OCI-LY1 (cell line): ENCODE measurements around the gene TOM1.

Source experiments
- H2AFZ ChIP-seq: fragments of 200-600 bp; sonication (generic), shearing (Covaris generic); 2 replicates; pipeline ENCODE4 v1.6.0; 2014; ENCODE audit warnings: antibody characterized with exemption, mild to moderate bottlenecking, low read length
- H3F3A ChIP-seq: fragments of 200-600 bp; sonication (generic), shearing (Covaris generic); 2 replicates; pipeline ENCODE4 v1.6.0; 2014; ENCODE audit warnings: mild to moderate bottlenecking, antibody characterized with exemption, low read length, moderate library complexity; ENCODE audit not compliant: insufficient read depth
- H3K27ac ChIP-seq: fragments of 200-600 bp; sonication (generic); 2 replicates; pipeline ENCODE4 v1.5.1; 2014; ENCODE audit warnings: low read length, mixed run types, mild to moderate bottlenecking, low read depth; ENCODE audit not compliant: poor library complexity, severe bottlenecking
- H3K27me3 ChIP-seq: fragments of 200-600 bp; sonication (generic); 2 replicates; pipeline ENCODE4 v1.6.0; 2014; ENCODE audit warnings: antibody characterized with exemption, mild to moderate bottlenecking, low read length, moderate library complexity; ENCODE audit not compliant: insufficient read depth
- H3K36me3 ChIP-seq: fragments of 200-600 bp; sonication (generic); 2 replicates; pipeline ENCODE4 v1.6.1; 2014; ENCODE audit warnings: mild to moderate bottlenecking, antibody characterized with exemption, low read length, moderate library complexity, mixed read lengths; ENCODE audit not compliant: insufficient read depth
- H3K4me1 ChIP-seq: fragments of 200-600 bp; sonication (generic); 2 replicates; pipeline ENCODE4 v1.5.1; 2014; ENCODE audit warnings: mild to moderate bottlenecking, low read length, moderate library complexity; ENCODE audit not compliant: insufficient read depth, severe bottlenecking
- H3K4me2 ChIP-seq: fragments of 200-600 bp; sonication (generic), shearing (Covaris generic); 2 replicates; pipeline ENCODE4 v1.6.1; 2014; ENCODE audit warnings: low read length
- H3K4me3 ChIP-seq: fragments of 200-600 bp; sonication (generic); 2 replicates; pipeline ENCODE4 v1.5.1; 2014; ENCODE audit warnings: low read length, low read depth, mild to moderate bottlenecking, mixed read lengths; ENCODE audit not compliant: poor library complexity, severe bottlenecking
- H3K79me2 ChIP-seq: fragments of 200-600 bp; shearing (Covaris generic); 2 replicates; pipeline ENCODE4 v1.6.1; 2016; ENCODE audit warnings: mixed run types, low read length, mixed read lengths; ENCODE audit not compliant: insufficient read depth
- H3K9ac ChIP-seq: fragments of 200-600 bp; sonication (generic), shearing (Covaris generic); 2 replicates; pipeline ENCODE4 v1.6.1; 2014; ENCODE audit warnings: mild to moderate bottlenecking, low read length, mixed read lengths
- H3K9me2 ChIP-seq: fragments of 200-600 bp; sonication (generic), shearing (Covaris generic); 2 replicates; pipeline ENCODE4 v1.6.1; 2014; ENCODE audit warnings: low read depth, mild to moderate bottlenecking, low read length, mixed read lengths
- H3K9me3 ChIP-seq: fragments of 200-600 bp; shearing (Covaris generic); 2 replicates; pipeline ENCODE4 v1.6.1; 2014; ENCODE audit warnings: low read length, mixed read lengths
- H4K20me1 ChIP-seq: fragments of 200-600 bp; sonication (generic), shearing (Covaris generic); 2 replicates; pipeline ENCODE4 v1.6.0; 2016; ENCODE audit warnings: mild to moderate bottlenecking, low read length; ENCODE audit not compliant: insufficient read depth
- EZH2 ChIP-seq: fragments of 200-600 bp; sonication (generic), shearing (Covaris generic); IDR thresholded peaks from 2 replicates; pipeline ENCODE4 v1.8.0; 2017; ENCODE audit warnings: borderline replicate concordance, mixed run types, mild to moderate bottlenecking, antibody characterized with exemption, low read length, moderate library complexity, mixed read lengths
- TF ChIP-seq, protein P1 (sequence below): fragments of 200-600 bp; sonication (generic), shearing (Covaris generic); IDR thresholded peaks from 2 replicates; pipeline ENCODE4 v1.5.1; 2017; ENCODE audit warnings: mild to moderate bottlenecking, antibody characterized with exemption, low read length, moderate library complexity, mixed read lengths

TOM1 gene

DNA sequence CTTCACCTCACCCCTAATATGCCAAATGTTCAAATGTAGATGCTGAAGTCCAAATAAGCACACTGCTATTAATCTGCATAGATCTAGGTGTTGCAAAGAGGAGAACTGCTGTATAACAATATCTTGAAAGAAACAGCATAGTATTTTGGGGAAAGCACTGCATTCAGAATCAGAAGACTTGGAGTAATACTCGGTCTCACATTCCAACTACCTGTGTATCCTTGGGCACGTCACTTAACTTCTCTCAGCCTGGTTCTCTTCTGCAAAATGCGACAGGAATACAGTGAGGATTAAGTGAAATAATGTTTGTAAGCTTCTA is 42.7 kb upstream of the TOM1 start:
- peak overlapping the region; percentile 99 for H3K4me2 ChIP-seq
- peak overlapping the region; percentile 73 for H2AFZ ChIP-seq
- H3K27me3 ChIP-seq, result no peaks in the 10 kb centered on the region
- H3K27ac ChIP-seq, result peak overlapping the region; percentile 17
- H3K9me2 ChIP-seq, result no peaks in the 10 kb centered on the region
- no peaks in the 10 kb centered on the region for H3F3A ChIP-seq
- no peaks in the 10 kb centered on the region for H3K9me3 ChIP-seq
- H3K4me3 ChIP-seq, result peak overlapping the region; percentile 95
- peak overlapping the region; percentile 99 for H3K9ac ChIP-seq
- H3K79me2 ChIP-seq, result peaks cover 30% of the 10 kb centered on the region
- H3K4me1 ChIP-seq, result peaks cover 25% of the 10 kb centered on the region
- H4K20me1 ChIP-seq, result no peaks in the 10 kb centered on the region
- TF ChIP-seq EZH2, result no peak
- TF ChIP-seq, protein P1, sequence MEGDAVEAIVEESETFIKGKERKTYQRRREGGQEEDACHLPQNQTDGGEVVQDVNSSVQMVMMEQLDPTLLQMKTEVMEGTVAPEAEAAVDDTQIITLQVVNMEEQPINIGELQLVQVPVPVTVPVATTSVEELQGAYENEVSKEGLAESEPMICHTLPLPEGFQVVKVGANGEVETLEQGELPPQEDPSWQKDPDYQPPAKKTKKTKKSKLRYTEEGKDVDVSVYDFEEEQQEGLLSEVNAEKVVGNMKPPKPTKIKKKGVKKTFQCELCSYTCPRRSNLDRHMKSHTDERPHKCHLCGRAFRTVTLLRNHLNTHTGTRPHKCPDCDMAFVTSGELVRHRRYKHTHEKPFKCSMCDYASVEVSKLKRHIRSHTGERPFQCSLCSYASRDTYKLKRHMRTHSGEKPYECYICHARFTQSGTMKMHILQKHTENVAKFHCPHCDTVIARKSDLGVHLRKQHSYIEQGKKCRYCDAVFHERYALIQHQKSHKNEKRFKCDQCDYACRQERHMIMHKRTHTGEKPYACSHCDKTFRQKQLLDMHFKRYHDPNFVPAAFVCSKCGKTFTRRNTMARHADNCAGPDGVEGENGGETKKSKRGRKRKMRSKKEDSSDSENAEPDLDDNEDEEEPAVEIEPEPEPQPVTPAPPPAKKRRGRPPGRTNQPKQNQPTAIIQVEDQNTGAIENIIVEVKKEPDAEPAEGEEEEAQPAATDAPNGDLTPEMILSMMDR, result no peak
- peaks cover 16% of the 10 kb centered on the region; the same call in 1 of the 2 replicates for H3K36me3 ChIP-seq

DNA sequence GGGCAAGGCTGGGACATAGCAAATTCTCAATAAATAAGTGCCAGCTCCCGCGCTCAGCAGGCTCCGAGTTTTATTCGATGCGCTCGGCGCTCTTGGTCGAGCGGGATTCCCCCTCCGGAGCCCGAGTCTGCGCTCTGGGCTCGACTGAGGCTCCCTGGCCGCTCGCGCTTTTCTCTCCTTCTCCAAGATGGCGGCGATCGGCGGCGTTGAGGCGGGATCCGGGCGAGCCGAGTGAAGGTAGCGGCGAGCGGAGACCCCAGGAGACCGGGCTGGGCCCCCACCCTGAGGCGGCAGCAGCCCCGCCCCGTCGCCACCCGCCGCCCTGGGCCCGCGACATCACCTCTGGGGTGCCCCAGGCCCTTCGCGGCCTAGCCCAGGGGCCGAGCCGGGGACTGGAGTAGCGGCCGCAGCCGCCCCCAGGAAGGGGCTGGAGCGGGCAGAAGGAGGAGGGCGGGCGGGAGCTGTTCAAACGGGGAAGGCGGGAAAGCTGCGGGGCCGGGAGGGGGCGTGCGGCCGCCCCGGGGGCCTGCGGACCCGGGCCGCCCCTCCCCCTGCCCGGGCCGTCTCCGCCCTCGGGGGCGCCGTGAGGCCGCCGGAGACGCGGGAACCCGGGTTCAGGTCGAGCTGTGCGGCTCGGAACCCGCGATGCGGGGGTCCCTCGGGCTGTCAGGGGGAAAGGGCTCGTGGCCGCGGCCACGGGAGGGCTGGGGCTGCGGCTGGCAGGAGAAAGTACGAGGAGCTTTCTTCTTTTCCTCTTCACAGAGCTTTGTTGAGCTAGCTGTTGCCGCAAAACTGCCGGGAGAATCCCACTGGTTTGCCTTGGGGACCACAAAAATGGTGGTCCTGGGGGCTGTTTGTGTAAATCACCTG is 42.1 kb upstream of the TOM1 start, which contains the start of gene HMGXB4:
HMGXB4 (plus strand) TSS at position 173 of the 870 bp plus-strand sequence. CDS start 4,898 bp downstream, outside the sequence.
- no peak for TF ChIP-seq EZH2
- TF ChIP-seq, protein P1, result peak; percentile 27; the same call in 1 of the 2 replicates
- H3K9me2 ChIP-seq, result no peaks in the 10 kb centered on the region
- no peaks in the 10 kb centered on the region for H3F3A ChIP-seq
- H3K27me3 ChIP-seq, result no peaks in the 10 kb centered on the region
- peak within 1 kb of the TSS; percentile 99 for H3K4me2 ChIP-seq
- H3K4me1 ChIP-seq, result peaks cover 25% of the 10 kb centered on the region
- H3K9me3 ChIP-seq, result no peaks in the 10 kb centered on the region
- H3K79me2 ChIP-seq, result peaks cover 30% of the 10 kb centered on the region
- peak within 1 kb of the TSS; percentile 95 for H3K4me3 ChIP-seq
- H2AFZ ChIP-seq, result peak within 1 kb of the TSS; percentile 73
- H4K20me1 ChIP-seq, result no peaks in the 10 kb centered on the region
- H3K9ac ChIP-seq, result peak within 1 kb of the TSS; percentile 99
- H3K27ac ChIP-seq, result peak within 1 kb of the TSS; percentile 17
- peaks cover 22% of the 10 kb centered on the region for H3K36me3 ChIP-seq

DNA sequence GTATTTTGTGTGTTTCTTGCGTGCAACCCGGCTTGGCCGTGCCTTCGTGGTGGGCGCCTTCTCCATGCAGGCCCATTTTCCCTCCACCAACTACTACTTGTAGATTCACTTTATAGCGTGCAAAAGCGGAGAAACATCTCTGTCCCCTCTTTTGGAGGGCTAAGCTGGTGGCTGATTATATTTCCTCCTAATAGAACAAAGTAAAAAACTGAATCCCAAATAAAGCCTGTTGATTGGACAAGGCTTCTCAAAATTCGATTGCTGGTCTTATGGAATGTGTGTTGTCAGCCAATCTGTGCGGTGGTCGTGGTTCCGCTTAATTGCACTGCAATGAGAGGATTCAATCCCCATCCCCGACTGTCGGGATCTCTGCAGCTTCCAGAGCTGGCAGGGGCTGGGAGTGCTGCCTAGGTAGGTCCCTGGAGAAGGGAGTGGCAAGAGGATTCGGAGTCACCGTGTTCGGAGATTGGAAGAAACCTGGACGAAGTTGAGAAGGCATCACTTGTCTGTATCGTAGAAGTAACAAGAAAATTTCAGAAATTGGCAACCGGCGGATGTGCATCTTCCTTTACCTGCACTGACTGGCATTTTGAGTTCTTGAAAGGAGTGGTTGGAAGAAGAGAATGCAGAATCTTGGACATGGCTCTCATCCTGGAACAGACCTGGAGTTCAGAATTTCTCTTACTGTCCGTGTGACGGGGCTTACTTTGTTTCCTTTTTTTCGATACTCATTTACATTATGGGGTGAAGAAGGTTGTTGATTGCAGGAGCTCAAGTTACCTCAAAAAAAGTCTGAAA is 41.3 kb upstream of the TOM1 start:
- Histone ChIP-seq H3K9ac (peak overlapping the region; percentile 99), H3K4me3 (peak overlapping the region; percentile 95), H3K36me3 (peaks cover 30% of the 10 kb centered on the region), H4K20me1 (no peaks in the 10 kb centered on the region), H3K27ac (peak overlapping the region; percentile 17), H3K4me1 (peaks cover 25% of the 10 kb centered on the region), H3K4me2 (peak overlapping the region; percentile 99), H3F3A (no peaks in the 10 kb centered on the region), H3K9me3 (no peaks in the 10 kb centered on the region), H3K9me2 (no peaks in the 10 kb centered on the region), H2AFZ (no peak overlapping the region), H3K79me2 (peaks cover 30% of the 10 kb centered on the region), H3K27me3 (no peaks in the 10 kb centered on the region)
- TF ChIP-seq, protein P1, result no peak
- TF ChIP-seq EZH2, result no peak
